IMR-90 (cell line): ENCODE results near the gene KCTD16.

Experiments used
- BHLHE40 ChIP-seq: fragments of 150-350 bp; IDR thresholded peaks from 2 replicates; pipeline ENCODE4 v1.6.1; 2016; ENCODE audit warnings: mild to moderate bottlenecking, low read depth, low read length
- CEBPB ChIP-seq: IDR thresholded peaks from 2 replicates; pipeline ENCODE4 v1.6.1; 2012; ENCODE audit warnings: low read depth, low read length, improper control_type of control experiment
- CTCF ChIP-seq: conservative IDR thresholded peaks from 2 replicates; pipeline ENCODE4 v1.5.1; 2012; ENCODE audit warnings: mild to moderate bottlenecking, low read depth, low read length, improper control_type of control experiment
- FOS ChIP-seq: fragments of 150-350 bp; IDR thresholded peaks from 2 replicates; pipeline ENCODE4 v1.6.1; 2016; ENCODE audit warnings: low read depth, low read length
- MAFK ChIP-seq: IDR thresholded peaks from 2 replicates; pipeline ENCODE4 v1.6.1; 2012; ENCODE audit warnings: low read depth, low read length, improper control_type of control experiment
- MAZ ChIP-seq: IDR thresholded peaks from 2 replicates; pipeline ENCODE4 v1.6.1; 2012; ENCODE audit warnings: low read depth, mild to moderate bottlenecking, low read length, improper control_type of control experiment, moderate library complexity, borderline replicate concordance
- MXI1 ChIP-seq: IDR thresholded peaks from 2 replicates; pipeline ENCODE4 v1.6.1; 2012; ENCODE audit warnings: low read depth, mild to moderate bottlenecking, low read length, moderate library complexity, borderline replicate concordance
- NFE2L2 ChIP-seq: fragments of 150-350 bp; IDR thresholded peaks from 2 replicates; pipeline ENCODE4 v1.6.1; 2016; ENCODE audit warnings: low read depth, mild to moderate bottlenecking, low read length
- POLR2A ChIP-seq: IDR thresholded peaks from 2 replicates; pipeline ENCODE4 v1.6.1; 2012; ENCODE audit warnings: mild to moderate bottlenecking, low read depth, low read length
- RAD21 ChIP-seq: IDR thresholded peaks from 2 replicates; pipeline ENCODE4 v1.6.1; 2012; ENCODE audit warnings: low read length, improper control_type of control experiment
- RFX5 ChIP-seq: IDR thresholded peaks from 2 replicates; pipeline ENCODE4 v1.8.0; 2012; ENCODE audit warnings: low read depth, mild to moderate bottlenecking, low read length, moderate library complexity
- SMC3 ChIP-seq: fragments of 150-350 bp; IDR thresholded peaks from 2 replicates; pipeline ENCODE4 v1.6.1; 2016; ENCODE audit warnings: low read depth, mild to moderate bottlenecking, antibody characterized with exemption, low read length, moderate library complexity
- USF2 ChIP-seq: fragments of 150-350 bp; IDR thresholded peaks from 2 replicates; pipeline ENCODE4 v1.6.1; 2017; ENCODE audit warnings: mild to moderate bottlenecking, antibody characterized with exemption, low read length, low read depth
- TF ChIP-seq, protein P1 (sequence below): fragments of 150-350 bp; IDR thresholded peaks from 2 replicates; pipeline ENCODE4 v1.6.1; 2016; ENCODE audit warnings: low read depth, mild to moderate bottlenecking, low read length, moderate library complexity, borderline replicate concordance

DNA sequence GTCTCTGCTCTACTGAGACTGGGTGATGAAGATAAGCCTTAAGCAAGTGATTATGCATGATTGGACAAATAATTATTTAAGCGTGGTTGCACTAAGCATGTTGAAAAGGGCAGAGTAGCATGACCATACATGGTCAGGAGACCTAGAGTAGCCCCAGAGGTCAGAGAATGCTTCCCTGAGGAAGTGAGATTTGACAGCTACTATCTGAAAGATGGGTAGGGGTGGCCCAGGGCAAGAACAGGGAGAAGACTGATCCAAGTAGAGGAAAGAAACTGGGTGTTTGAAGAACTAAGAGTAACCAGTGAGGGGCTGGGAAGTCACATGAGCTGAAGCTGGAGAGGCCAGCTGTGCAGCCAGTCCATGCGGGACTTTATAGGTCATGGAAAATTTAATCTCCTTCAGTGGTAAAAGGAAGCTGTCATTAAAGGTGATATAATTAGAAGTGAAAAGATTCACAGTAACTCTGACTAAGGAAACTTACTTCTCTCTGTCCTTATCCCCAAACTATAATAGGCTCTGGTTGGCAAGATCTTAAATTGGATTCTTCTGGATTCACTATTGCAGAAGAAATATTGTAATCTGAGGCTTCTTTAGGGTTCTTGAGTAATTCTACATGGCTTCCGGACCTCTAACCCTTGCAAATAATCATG lies 35.4 kb upstream of the KCTD16 start:
- TF ChIP-seq CTCF: no peak
- no peak for TF ChIP-seq POLR2A
- no peak for TF ChIP-seq RAD21
- TF ChIP-seq RFX5: no peak
- TF ChIP-seq FOS: no peak
- no peak for TF ChIP-seq USF2
- no peak for TF ChIP-seq SMC3
- TF ChIP-seq MXI1: no peak
- no peak for TF ChIP-seq MAZ
- TF ChIP-seq, protein P1, sequence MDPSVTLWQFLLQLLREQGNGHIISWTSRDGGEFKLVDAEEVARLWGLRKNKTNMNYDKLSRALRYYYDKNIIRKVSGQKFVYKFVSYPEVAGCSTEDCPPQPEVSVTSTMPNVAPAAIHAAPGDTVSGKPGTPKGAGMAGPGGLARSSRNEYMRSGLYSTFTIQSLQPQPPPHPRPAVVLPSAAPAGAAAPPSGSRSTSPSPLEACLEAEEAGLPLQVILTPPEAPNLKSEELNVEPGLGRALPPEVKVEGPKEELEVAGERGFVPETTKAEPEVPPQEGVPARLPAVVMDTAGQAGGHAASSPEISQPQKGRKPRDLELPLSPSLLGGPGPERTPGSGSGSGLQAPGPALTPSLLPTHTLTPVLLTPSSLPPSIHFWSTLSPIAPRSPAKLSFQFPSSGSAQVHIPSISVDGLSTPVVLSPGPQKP: no peak
- no peak for TF ChIP-seq MAFK
- TF ChIP-seq CEBPB: no peak
- no peak for TF ChIP-seq BHLHE40
- TF ChIP-seq NFE2L2: no peak
